Erythroblast (primary cell): ENCODE measurements around the gene FRAS1.

ENCODE experiments used
- GATA1 ChIP-seq: IDR thresholded peaks from 2 replicates; pipeline ENCODE4 v1.6.1; 2011; ENCODE audit warnings: low read depth, mild to moderate bottlenecking, control low read depth, low read length, moderate library complexity
- POLR2A ChIP-seq: IDR thresholded peaks from 2 replicates; pipeline ENCODE4 v1.6.1; 2011; ENCODE audit warnings: mild to moderate bottlenecking, low read length

GRCh38 chr4:78143634-78144033 is 86.5 kb downstream of the FRAS1 start:
- TF ChIP-seq POLR2A (no peak), GATA1 (no peak)
